Epidermal melanocyte (primary cell): ENCODE results near the gene BMPR1A.

Source experiments
- DNase-seq: peaks from one replicate; pipeline ENCODE4 v3.0.0; 2011; ENCODE audit warnings: low spot score; ENCODE audit not compliant: insufficient read length

Gene BMPR1A

DNA sequence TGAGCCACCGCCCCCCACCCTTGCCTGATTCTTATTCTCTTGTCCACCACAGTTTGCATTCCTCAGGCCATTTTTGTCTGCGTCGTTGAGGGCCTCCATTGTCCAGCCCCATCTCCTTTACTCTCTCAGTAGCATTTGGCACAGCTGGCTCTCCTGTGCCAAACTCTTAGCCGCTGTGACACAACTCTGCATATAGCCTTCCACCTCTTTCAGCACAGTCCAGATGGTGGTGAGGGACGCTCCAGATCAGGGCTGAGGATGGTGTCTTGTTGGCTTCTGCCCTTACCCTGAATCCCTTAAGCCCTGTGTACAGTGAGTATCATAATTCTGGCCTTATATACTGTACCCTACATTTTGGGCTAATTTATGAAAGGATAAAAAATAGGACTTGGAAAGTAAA lies 45.6 kb downstream of the BMPR1A start:
- no peak for DNase-seq

DNA sequence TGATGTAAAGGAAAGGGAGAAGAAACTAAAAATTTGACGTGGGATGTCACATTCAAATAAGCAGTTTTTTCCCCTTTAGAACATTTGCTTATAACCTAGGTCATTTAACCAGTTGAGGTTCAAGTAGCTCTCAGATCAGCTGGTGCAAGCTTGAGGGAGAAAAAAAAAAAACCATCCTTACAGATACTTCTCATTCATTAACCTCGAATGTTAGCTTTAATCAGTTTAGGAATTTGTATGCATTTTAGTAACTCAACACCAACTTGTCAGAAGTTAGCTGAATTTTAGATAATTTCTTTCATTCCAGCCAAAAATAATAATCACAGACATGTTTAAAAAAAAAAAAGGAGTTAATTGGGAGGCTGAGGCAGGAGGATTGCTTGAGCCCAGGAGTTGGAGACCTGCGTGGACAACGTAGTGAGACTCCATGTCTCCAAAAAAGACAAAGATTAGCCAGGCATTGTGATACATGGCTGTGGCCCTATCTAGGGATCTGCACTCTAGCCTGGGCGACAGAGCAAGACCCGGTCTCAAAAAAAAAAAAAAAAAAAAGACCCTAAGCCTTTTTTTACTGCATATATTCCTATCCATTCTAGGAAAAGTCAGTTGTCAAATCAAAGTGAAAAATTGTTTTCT lies 46.2 kb downstream of the BMPR1A start:
- DNase-seq, result no peak

DNA sequence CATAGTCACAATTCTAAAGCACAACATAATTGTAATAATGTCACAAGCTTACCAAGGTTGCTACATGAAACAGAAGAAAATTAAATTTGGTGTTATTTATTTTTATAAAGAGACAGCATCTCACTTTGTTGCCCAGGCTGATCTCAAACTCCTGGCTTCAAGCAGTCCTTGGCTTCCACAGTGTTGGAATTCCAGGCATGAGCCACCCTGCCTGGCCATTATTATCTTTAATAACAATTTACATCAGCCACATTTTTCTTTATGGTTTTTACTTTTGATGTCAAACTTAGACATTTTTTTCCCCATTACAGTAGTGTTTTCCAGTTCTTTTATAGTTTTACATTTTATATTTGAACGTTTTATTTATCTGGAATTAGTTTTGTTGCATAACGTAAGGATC lies 46.7 kb downstream of the BMPR1A start:
- DNase-seq, result no peak

DNA sequence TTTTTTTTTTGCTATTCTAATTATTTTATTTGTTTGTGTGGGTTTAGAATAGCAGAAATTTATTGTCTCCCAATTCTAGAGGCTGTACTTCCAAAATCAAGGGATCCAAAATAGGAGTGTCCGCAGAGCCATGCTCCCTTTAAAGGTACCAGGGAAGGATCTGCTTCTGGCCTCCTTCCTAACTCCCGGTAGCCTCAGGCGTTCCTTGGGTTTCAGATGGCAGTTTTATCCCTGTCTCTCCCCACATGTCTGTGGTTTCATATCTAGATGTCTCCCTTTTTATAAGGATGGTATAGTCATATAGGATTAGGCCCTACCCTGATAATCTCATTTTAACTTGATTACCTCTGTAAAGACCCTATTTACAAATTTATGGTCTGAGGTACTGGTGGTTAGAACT lies 48.4 kb downstream of the BMPR1A start:
- no peak for DNase-seq

DNA sequence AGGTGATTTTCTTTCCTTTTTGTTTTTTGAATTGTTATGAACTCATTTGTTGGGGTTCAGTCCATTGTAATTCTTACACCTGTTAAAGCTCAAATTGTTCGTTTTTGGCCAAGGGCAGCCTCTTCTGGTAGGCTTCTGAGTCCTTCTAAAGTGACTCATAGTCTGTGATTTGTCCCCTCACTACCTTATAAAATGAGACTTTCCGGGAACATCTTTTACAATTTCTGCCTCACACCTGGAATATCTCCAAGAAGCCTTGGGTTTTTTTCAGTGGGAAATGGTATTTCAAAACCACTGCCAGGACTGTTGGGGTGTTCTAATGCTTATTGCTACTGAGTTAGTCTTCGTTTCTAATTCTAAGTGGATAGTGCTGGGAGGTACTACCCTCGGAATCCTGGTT lies 56.7 kb downstream of the BMPR1A start:
- DNase-seq, result no peak

DNA sequence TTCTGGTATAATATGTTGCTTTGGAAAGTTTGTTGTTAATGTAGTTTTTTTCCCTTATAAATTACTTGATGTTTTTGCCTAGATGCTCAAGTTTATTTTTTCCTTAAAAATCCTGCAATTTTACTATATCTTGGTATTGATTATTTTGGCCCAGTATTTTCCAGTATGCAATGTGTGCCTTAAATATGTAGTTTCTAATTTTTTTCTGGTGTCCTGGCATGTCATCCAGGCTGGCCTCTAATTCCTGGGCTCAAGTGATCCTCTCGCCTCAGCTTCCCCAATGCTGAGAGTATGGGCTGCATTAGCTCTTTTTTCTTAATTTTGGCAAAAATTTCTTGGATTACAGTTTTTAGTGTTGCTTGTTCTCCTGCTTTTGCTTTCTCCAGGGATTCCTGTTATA lies 57.6 kb downstream of the BMPR1A start:
- DNase-seq, result no peak

DNA sequence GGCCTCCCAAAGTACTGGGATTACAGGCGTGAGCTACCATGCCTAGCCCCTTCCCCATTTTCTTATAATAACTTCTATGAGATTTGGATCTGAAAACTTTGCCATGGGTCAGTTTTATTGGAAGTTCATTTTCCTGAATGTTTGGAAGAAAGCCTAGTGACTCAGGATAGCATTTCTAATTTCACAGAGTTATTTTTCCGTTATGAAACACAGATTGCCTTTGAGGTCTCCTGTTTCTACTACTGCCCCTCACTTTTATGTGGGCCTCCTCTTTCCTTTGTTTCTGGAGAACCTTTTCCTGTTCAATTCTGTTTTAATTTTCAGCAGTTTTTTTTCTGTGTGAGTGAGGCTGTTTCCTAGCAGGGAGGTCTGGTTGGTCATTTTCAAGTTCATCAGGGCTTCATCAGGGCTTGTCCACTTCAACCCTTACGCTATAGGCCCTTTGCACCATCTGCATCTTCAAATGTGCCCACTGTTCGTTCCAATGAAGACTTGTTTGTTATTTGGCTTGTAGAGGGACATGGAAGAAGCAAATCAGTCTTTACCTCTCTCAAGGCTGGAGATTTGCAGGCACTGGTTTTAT lies 58.7 kb downstream of the BMPR1A start:
- DNase-seq, result no peak

DNA sequence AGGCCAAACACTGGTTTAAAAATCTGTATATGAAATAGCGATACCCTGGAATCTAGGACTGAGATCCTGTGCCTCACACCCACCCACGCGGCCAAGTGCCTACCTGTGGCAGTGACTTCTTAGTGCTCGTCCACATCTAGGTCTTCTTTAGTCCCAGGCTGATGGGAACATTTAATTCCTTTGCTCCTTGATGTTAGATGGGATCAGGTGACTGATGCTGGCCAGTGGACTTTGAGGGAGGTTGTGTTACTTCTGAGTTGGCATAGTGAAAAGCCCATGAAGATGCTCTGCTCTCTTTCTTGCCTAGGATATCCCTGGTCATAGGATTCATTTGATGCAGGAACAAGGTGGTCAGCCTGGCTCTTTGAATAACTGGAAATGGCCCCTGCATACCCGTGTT lies 59.2 kb downstream of the BMPR1A start:
- DNase-seq, result no peak

DNA sequence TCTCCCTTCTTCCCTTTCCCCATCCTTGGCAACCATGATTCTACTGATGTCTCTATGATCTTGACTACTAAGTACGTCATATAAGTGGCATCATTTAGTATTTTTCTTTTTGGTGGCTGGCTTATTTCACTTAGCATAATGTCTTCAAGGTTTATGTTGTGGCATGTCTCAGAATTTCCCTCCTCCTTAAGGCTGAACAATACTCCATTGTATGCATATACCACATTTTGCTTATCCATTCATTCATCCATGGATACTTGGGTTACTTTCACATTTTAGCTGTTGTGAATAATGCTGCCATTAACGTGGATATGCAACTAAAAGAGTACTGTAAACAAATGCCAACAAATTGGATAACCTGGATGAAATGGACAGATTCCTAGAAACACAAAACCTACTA lies 60.8 kb downstream of the BMPR1A start:
- no peak for DNase-seq

DNA sequence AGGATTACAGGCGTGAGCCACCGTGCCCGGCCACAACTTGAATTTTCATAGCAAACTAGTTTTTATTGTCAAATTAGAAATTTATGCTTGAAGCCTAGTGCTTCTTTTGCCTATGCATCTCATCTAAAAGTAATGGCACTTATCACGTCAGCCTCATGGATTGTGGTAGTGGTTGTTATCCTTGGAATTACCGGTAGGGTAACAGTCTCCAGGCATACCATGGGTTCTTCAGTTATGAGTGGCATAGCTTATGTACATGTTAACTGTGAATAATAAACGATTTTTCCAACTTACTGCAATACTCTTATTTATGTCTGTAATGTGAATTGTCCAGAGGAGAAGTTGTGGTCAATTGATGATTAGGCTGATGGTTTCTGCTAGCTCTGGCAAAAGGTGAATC lies 63.1 kb downstream of the BMPR1A start:
- DNase-seq, result no peak

DNA sequence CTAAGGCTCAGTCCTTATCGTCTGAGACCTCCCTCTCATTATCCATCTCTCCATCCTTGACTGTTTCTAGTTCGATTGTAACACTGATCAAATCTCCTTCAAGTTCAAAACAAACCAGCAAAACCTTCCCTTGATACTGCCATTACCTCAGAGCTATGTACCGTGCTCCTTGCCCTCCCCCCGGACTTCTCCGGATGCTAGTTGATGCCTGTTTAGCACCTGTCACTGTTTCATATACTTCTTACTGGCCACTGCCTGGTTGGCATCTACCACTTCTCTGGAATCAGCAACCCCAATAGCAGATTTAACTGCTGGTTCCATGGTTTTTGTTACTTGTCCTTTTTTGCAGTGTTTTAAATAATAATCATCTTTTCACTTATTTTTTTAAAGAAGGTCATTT lies 64.1 kb downstream of the BMPR1A start:
- DNase-seq, result no peak

DNA sequence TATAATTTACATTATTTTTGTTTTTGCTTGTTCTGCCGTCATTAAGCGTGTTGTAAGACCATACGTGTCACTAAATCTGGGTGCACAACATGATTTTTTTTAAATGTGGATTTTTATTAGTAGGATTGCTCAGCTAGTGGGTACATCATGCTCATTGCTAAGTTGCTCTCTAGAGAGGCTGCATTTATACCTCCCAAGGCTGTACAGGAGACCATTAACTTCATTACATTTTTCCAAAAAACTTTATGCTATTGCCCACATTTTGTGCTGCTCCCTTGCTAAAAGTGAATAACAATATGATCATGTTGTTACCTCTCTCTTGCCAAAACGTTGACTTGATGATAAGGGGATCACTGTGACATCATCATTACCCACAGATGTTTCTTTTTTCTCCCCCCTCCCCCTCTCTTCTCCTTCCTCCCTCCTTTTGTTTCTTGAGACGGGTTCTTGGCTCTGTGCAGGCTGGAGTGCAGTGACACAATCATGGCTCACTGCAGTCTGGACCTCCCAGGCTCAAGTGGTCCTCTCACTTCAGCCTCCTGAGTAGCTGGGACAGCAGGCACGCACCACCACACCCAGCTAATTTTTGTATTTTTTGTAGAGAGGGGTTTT lies 65.1 kb downstream of the BMPR1A start:
- no peak for DNase-seq

DNA sequence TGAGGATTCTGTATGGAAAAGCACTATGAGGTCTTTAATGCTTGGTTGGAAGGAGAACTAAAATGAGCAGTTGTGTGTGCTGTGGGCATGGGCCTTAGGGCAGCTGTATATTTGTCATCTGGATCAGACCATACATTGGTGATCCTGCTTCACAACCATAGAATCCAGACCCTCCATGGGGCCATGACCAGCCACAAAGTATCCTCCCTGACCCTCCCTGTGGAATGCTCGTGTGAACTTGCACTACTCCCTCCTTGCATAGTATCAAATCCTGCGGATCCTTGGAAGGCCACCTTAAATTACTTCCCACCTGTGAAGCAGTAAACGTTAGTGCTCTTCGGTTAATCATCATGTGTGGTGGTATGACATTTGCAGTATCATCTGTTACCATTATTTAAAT lies 67.1 kb downstream of the BMPR1A start:
- DNase-seq, result no peak

DNA sequence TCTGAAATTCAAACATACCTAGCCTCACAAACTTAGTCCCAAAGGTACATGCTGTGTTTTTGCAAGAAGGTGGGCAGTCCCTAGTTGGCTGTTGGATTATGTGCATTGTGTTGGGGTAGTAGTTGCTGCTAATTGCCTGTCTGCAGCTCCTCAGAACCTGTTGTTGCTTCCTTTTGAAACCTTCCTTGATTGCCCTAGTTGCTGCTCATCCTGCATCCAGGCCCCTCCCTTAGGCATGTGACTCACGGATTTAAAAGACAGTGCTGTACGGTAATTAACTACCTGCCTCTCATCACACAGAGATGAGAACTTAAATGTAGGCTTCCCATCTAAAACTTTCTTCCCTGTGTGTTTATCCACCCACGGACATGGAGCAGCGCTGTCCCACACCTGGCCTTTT lies 67.7 kb downstream of the BMPR1A start:
- no peak for DNase-seq

DNA sequence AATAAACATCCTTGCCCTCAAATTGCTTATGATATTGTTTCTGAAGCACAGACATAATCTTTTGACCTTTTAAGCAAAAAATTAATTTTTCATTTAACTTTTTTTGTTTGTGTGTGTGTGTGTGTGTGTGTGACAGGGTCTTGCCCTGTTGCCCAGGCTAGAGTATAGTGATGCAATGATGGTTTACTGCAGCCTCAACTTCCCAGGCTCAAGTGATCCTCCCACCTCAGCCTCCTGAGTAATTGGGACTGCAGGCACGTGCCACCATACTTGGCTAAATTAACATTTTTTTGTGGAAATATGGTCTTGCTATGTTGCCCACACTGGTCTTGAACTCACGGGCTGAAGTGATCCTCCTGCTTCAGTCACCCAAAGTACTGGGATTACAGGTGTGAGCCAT lies 68.9 kb downstream of the BMPR1A start:
- DNase-seq, result no peak

DNA sequence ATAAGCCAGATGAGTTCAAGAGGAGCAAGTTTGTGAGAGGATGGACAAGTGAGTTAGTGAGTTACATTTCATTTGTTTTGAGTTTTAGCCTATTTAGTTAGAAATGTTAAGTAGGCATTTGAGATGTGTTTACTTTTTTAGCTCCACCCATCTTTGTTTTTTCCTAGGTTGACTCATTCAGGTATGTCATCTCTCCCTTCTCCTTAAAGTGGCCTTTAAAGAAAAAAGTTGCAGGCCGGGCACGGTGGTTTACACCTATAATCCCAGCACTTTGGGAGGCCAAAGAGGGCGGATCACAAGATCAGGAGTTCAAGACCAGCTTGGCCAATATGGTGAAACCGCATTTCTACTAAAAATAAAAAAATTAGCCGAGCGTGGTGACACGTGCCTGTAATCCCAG lies 71.2 kb downstream of the BMPR1A start:
- no peak for DNase-seq

DNA sequence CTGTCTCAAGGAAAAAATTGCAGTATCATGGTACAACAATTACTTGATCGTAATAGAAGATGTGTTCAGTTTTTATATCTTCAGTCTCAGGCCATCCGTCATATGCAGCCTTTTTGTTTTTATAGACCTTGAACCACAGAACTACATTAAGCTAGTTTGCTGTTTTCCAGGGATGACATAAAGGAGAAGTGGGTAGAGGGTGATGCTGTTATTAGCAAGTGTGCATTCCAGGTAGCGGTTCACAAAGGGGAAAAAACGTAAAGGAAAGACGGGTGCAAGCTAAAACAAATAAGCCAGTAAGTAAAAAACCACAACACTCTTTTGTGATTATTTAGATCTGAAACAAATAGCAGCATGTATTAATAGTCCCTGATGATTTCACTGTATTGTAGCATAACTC lies 71.7 kb downstream of the BMPR1A start:
- no peak for DNase-seq

DNA sequence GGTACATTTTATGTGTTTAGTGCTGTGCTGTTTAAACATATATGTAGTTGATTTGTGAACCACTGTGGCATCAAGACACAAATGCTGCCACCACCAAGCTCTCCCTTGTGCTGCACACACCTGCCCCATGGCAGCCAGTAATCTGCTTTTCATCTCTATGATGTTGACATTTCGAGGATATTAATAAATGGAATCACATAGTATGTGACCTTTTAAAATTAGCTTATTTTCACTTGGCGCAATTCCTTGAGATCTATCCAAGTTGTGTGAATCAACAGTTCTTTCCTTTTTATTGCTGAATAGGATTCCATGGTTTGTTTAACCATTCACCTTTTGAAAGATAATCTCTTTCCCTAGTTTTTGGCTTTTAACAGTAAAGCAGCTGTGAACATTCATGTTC lies 73.1 kb downstream of the BMPR1A start:
- no peak for DNase-seq

DNA sequence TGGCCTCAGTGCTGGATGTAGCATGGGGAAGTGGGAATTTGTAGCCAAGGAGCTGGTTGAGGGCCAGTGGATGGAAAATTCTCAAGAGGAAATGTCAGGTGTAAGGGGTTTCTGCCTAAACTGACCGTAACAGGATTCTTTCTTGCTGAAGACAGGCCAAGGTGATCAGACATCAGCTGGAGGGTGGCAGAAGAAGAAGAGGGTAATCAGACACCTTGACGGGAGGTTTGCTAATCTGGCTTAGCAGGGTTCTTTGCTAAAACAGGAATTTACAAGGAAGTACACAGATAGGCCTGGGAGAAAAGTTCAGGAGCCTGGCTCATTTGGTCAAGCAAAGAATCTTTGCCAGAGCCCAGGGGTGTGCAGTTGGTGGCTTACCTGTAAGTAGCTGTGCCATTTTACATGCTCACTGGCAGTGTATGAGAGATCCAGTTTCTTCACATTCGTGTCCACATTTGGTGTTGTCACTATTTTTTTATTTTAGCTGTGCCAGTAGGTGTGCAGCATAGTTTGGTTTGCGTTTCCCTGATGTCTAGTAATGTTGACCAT lies 73.7 kb downstream of the BMPR1A start:
- DNase-seq, result no peak

DNA sequence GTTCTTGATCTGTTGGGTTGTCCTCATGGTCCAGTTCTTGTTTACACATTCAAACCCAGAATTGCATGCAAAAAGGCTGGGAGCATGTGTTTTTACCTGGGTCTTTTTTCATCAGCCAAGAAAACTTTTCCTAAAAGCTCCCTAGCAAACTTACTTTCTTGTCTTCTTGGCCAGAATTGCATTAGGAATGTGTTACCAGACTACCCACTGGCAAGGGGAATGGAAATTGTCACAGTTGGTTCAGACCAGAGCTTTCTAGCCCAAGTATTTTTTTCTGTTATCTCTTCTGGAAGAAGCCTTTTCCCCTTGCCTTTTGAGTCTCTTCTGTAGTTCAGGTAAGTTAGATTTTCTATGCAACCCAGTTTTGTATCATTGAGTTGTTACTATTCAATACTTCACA lies 77.5 kb downstream of the BMPR1A start:
- no peak for DNase-seq

DNA sequence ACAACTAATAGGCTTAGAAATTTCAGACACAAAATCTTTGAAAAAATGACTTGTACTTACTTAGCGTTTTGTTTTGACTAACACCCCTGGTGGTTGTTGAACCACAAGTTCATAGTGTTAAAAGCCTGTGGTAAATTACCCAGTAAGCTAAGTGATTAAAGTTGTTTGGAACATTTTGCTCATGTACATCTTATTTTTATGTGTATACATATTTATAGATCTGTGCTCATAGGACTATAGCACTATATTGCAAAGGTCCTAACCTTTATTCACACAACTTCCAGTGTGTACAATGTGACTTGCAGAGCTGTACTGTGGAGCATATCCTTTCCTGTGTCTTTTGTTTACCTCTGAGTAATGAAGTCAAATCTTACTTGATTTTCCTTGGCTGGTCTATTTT lies 79.6 kb downstream of the BMPR1A start:
- DNase-seq, result no peak

DNA sequence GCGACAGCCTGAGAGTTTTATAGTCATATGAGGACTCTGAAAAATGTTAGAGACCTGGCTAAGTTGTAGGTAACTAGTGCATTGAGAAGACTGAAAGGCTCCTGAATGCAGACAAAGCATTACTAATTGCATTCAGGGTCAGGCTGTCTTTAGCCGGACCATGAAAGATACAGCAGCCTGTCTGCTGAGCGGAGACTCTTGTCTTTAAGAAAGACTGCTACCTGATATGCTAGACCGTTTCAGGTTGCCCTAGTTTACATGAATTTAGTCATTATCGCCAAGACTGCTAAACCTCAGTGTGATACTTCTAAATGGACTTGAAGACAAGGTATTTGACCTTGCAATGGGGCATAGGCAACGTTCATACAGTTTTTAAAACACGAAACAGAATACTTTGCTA lies 81.2 kb downstream of the BMPR1A start:
- no peak for DNase-seq

DNA sequence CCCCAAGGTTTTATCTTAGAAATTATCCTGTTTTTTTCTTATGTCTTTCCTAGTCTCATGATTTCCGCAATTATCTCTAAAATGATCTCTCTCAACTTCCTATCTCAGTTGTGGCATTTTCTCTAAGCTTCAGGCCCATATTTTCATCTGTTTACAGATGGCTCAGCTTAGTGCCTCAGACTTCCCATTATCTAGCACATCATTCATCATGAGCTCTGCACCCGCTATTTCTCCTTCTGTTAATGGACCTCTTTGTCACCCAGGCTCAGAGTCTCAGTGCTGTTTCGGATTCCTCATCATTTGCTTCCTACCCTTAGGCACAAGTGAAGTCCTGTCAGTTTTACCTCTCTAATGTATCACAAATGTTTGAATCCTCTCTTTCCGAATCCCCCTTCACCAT lies 84.1 kb downstream of the BMPR1A start:
- DNase-seq, result peak; percentile 29
